ENCODE results near the gene B4GALT4.

The B4GALT4 gene

GRCh38 chr3:119257654-119258410, 17.2 kb upstream of the B4GALT4 start:
- TF ChIP-seq GABPA (IDR thresholded peaks at IDR 0.05; ENCODE audit: low read depth) = no peak
- no peak for TF ChIP-seq POLR2AphosphoS5 (IDR thresholded peaks at IDR 0.05; ENCODE audit: low read depth)
- no peak for TF ChIP-seq CTCF (IDR thresholded peaks at IDR 0.05; ENCODE audit: insufficient read depth, low read length)
- no peak for TF ChIP-seq SPI1 (IDR thresholded peaks at IDR 0.05; ENCODE audit: borderline replicate concordance, low read depth)
- TF ChIP-seq REST (IDR thresholded peaks at IDR 0.05; ENCODE audit: insufficient replicate concordance, low read depth) = no peak
- Histone ChIP-seq H3K27me3 (ENCODE audit: insufficient read depth, poor library complexity, severe bottlenecking) (no peaks in the 10 kb centered on the region), H3K27ac (replicated peaks) (no peak overlapping the region), H3K4me3 (replicated peaks; ENCODE audit: insufficient read depth, low read length) (no peak overlapping the region)
- no peak for DNase-seq (ENCODE audit: low read depth in 1 of 2, low spot score in 1 of 2)

GRCh38 chr3:119257111-119257510, 16.4 kb upstream of the B4GALT4 start:
- no peak overlapping the region for H3K4me3 ChIP-seq (replicated peaks; ENCODE audit: insufficient read depth, low read length)
- H3K27me3 ChIP-seq (ENCODE audit: insufficient read depth, poor library complexity, severe bottlenecking) = no peaks in the 10 kb centered on the region
- TF ChIP-seq REST (IDR thresholded peaks at IDR 0.05; ENCODE audit: insufficient replicate concordance, low read depth) (no peak), CTCF (IDR thresholded peaks at IDR 0.05; ENCODE audit: insufficient read depth, low read length) (no peak), POLR2AphosphoS5 (IDR thresholded peaks at IDR 0.05; ENCODE audit: low read depth) (no peak), SPI1 (IDR thresholded peaks at IDR 0.05; ENCODE audit: borderline replicate concordance, low read depth) (no peak), GABPA (IDR thresholded peaks at IDR 0.05; ENCODE audit: low read depth) (no peak)
- DNase-seq (ENCODE audit: low read depth in 1 of 2, low spot score in 1 of 2) = no peak
- H3K27ac ChIP-seq (replicated peaks) = no peak overlapping the region

GRCh38 chr3:119255214-119255613, 14.5 kb upstream of the B4GALT4 start:
- no peaks in the 10 kb centered on the region for H3K27me3 ChIP-seq (ENCODE audit: insufficient read depth, poor library complexity, severe bottlenecking)
- DNase-seq (ENCODE audit: low read depth in 1 of 2, low spot score in 1 of 2) = no peak
- no peak for TF ChIP-seq GABPA (IDR thresholded peaks at IDR 0.05; ENCODE audit: low read depth)
- no peak for TF ChIP-seq REST (IDR thresholded peaks at IDR 0.05; ENCODE audit: insufficient replicate concordance, low read depth)
- TF ChIP-seq CTCF (IDR thresholded peaks at IDR 0.05; ENCODE audit: insufficient read depth, low read length) = no peak
- no peak for TF ChIP-seq POLR2AphosphoS5 (IDR thresholded peaks at IDR 0.05; ENCODE audit: low read depth)
- no peak for TF ChIP-seq SPI1 (IDR thresholded peaks at IDR 0.05; ENCODE audit: borderline replicate concordance, low read depth)
- H3K4me3 ChIP-seq (replicated peaks; ENCODE audit: insufficient read depth, low read length) = no peak overlapping the region
- no peak overlapping the region for H3K27ac ChIP-seq (replicated peaks)
